HepG2 (cell line): ENCODE data around the gene GPS1. TPM values are rescaled to one million over a fixed set of nuclear protein-coding genes. Genes with fewer than 3 reads are reported as not detected.

Experiments used
- GMEB1 ChIP-seq: sonication (generic); formaldehyde crosslinking; IDR thresholded peaks from 2 replicates; pipeline ENCODE4 v1.5.1; 2020; ENCODE audit warnings: missing genetic modification reagents, mild to moderate bottlenecking, borderline replicate concordance
- HMGXB4 ChIP-seq, 2 experiments: sonication (generic) in 1 of 2; formaldehyde crosslinking in 1 of 2; IDR thresholded peaks; 2 replicates each; pipeline versions ENCODE4 v1.4.0 to v1.6.1; 2018 to 2020; ENCODE audit warnings: missing genetic modification reagents in 2 of 2, borderline replicate concordance in 1 of 2, low read depth in 1 of 2, mild to moderate bottlenecking in 1 of 2, missing biosample characterization in 1 of 2
- KDM6A ChIP-seq: IDR thresholded peaks from 2 replicates; pipeline ENCODE4 v1.6.1; 2016; ENCODE audit warnings: low read depth
- MAZ ChIP-seq, 2 experiments: sonication (generic) in 1 of 2; formaldehyde crosslinking in 1 of 2; IDR thresholded peaks; 2 replicates each; pipeline versions ENCODE4 v1.5.0 to v1.6.1; 2012 to 2020; ENCODE audit warnings: low read depth in 2 of 2, mild to moderate bottlenecking in 2 of 2, borderline replicate concordance in 1 of 2, improper control_type of control experiment in 1 of 2, low read length in 1 of 2, missing genetic modification reagents in 1 of 2, moderate library complexity in 1 of 2
- RXRB ChIP-seq: IDR thresholded peaks from 2 replicates; pipeline ENCODE4 v1.6.1; 2016; ENCODE audit warnings: borderline replicate concordance, missing genetic modification reagents, missing compliant biosample characterization
- TFE3 ChIP-seq: IDR thresholded peaks from 2 replicates; pipeline ENCODE4 v1.6.1; 2016
- ZFP36L1 ChIP-seq: sonication (generic); formaldehyde crosslinking; IDR thresholded peaks from 2 replicates; pipeline ENCODE4 v1.8.0; 2022; ENCODE audit warnings: mild to moderate bottlenecking, missing genetic modification reagents, moderate library complexity
- ZNF207 ChIP-seq: fragments of 450-650 bp; IDR thresholded peaks from 2 replicates; pipeline ENCODE4 v1.6.1; 2016; ENCODE audit warnings: antibody characterized with exemption, borderline replicate concordance
- ZNF251 ChIP-seq: sonication (generic); formaldehyde crosslinking; IDR thresholded peaks from 2 replicates; pipeline ENCODE4 v1.9.0; 2021; ENCODE audit warnings: mild to moderate bottlenecking, missing genetic modification reagents
- ZNF572 ChIP-seq: sonication (generic); formaldehyde crosslinking; IDR thresholded peaks from 2 replicates; pipeline ENCODE4 v1.5.1; 2020; ENCODE audit warnings: mild to moderate bottlenecking, missing genetic modification reagents
- ZNF687 ChIP-seq: sonication (generic); formaldehyde crosslinking; IDR thresholded peaks from 2 replicates; pipeline ENCODE4 v1.5.1; 2020; ENCODE audit warnings: mild to moderate bottlenecking, missing genetic modification reagents, moderate library complexity
- ZNF784 ChIP-seq: sonication (generic); formaldehyde crosslinking; IDR thresholded peaks from 2 replicates; pipeline ENCODE4 v1.5.1; 2020; ENCODE audit warnings: missing genetic modification reagents, mild to moderate bottlenecking, borderline replicate concordance
- ZNF800 ChIP-seq: sonication (generic); formaldehyde crosslinking; IDR thresholded peaks from 2 replicates; pipeline ENCODE4 v1.4.0; 2020; ENCODE audit warnings: missing genetic modification reagents
- ZSCAN12 ChIP-seq: sonication (generic); formaldehyde crosslinking; IDR thresholded peaks from 2 replicates; pipeline ENCODE4 v1.9.0; 2021; ENCODE audit warnings: mild to moderate bottlenecking, missing genetic modification reagents
- polyA plus RNA-seq, 8 experiments: library from polyadenylated mRNA; depleted of rRNA in 3 of 8; stranded (reverse) in 7 of 8; unstranded in 1 of 8; fragments of >200 nt; fragmentation: Illumina TruSeq in 4 of 8; extraction: Trizol in 4 of 8; gene quantifications; 2 replicates each; pipeline versions ENCODE4 v1.2.1 to v1.2.3, GENCODE V29; 2011 to 2016; ENCODE audit warnings: low read depth in 4 of 8, missing spikeins in 1 of 8, mixed read lengths in 1 of 8; ENCODE audit not compliant: insufficient read depth in 1 of 8
- total RNA-seq, 5 experiments: library from RNA; depleted of rRNA; stranded (reverse); fragments of >200 nt; fragmentation: Illumina TruSeq; extraction: Trizol; gene quantifications; 2 replicates each; pipeline ENCODE4 v1.2.3, GENCODE V29; 2016; ENCODE audit warnings: low read depth in 1 of 5

The GPS1 gene
- total and polyA plus RNA-seq, 2 of the 13 experiments (the other 11 are each of a cell fraction or from before 2014, with no cell fraction given) = 124 to 128 TPM

- TF ChIP-seq ZSCAN12 (CRISPR knock-in tag) = no peak
- TF ChIP-seq ZNF784 = no peak
- peak in 1 of 2 experiments; percentile 38; a peak in 1 of 4 replicates for TF ChIP-seq HMGXB4 (CRISPR knock-in tag; IDR thresholded peaks at IDR 0.05; ENCODE audit: borderline replicate concordance in 1 of 2, low read depth in 1 of 2)
- TF ChIP-seq GMEB1 = no peak
- TF ChIP-seq ZFP36L1 = no peak
- TF ChIP-seq ZNF207 = no peak
- TF ChIP-seq RXRB (CRISPR knock-in tag) = no peak
- TF ChIP-seq ZNF251 (CRISPR knock-in tag) = no peak
- TF ChIP-seq ZNF572 (CRISPR knock-in tag) = no peak; the same call in 1 of the 2 replicates
- TF ChIP-seq TFE3 (CRISPR knock-in tag) = no peak
- peak; percentile 60 for TF ChIP-seq ZNF687 (CRISPR knock-in tag)
- no peak for TF ChIP-seq ZNF800 (CRISPR knock-in tag)
- TF ChIP-seq KDM6A (CRISPR knock-in tag) = no peak
- no peak for TF ChIP-seq MAZ (IDR thresholded peaks at IDR 0.05; ENCODE audit: borderline replicate concordance, low read depth, low read length)
- TF ChIP-seq MAZ (CRISPR knock-in tag; IDR thresholded peaks at IDR 0.05; ENCODE audit: low read depth) = peak; percentile 28; the same call in 1 of the 2 replicates
Measured at GRCh38 chr17:82030470-82031302, 21.0 kb upstream of the GPS1 start (continued).
